ENCODE measurements around the gene PDZD2. TPM values are rescaled to one million over a fixed set of nuclear protein-coding genes. Genes with fewer than 3 reads are reported as not detected.
"Not testable (repeated sequence)": the region's sequence is repeated elsewhere in the genome, so short reads cannot be mapped to it uniquely, and the experiment has no call there.

Gene PDZD2
- total and polyA plus RNA-seq, 2 donors (not counting 3 experiments of a cell fraction or from before 2014, with no cell fraction given) = 0.66 to 6.9 TPM

GRCh38 chr5:31598640-31599611 is 40.0 kb upstream of the PDZD2 start:
- dilution Hi-C loops (cut with MboI; ENCODE audit: extremely low pct_ligation_motif_present, low sequenced_read_pairs) (no loop called here), intact Hi-C loops (cut with micrococcal nuclease) (no loop called here)
- no peaks in the 10 kb centered on the region for H3K9me3 ChIP-seq (replicated peaks; ENCODE audit: control insufficient read depth, insufficient read depth, low read length)
- H3K36me3 ChIP-seq (ENCODE audit: control insufficient read depth in 2 of 2, extremely low read depth in 1 of 2, insufficient read depth in 2 of 2, low read length in 2 of 2) = no peaks in the 10 kb centered on the region
- no peak for TF ChIP-seq JUN (IDR thresholded peaks at IDR 0.05; ENCODE audit: borderline replicate concordance, insufficient read depth, insufficient read length, low read depth)
- TF ChIP-seq MYC (IDR thresholded peaks at IDR 0.05; ENCODE audit: low read depth, low read length) = no peak
- no peak for TF ChIP-seq CTCF (IDR thresholded peaks at IDR 0.05; ENCODE audit: extremely low read depth in 1 of 2, insufficient read depth in 1 of 2, low read depth in 1 of 2, low read length in 2 of 2)
- no peak for TF ChIP-seq FOS (IDR thresholded peaks at IDR 0.05; ENCODE audit: borderline replicate concordance, insufficient read depth, low read length)
- TF ChIP-seq POLR2AphosphoS5 (IDR thresholded peaks at IDR 0.05; ENCODE audit: insufficient read depth, low read depth, low read length) = no peak
- no peak for TF ChIP-seq MAX (IDR thresholded peaks at IDR 0.05; ENCODE audit: insufficient read depth, insufficient read length)
- TF ChIP-seq POLR2A (IDR thresholded peaks at IDR 0.05; ENCODE audit: low read depth, low read length) = no peak
- no peak for TF ChIP-seq EZH2 (IDR thresholded peaks at IDR 0.05; ENCODE audit: borderline replicate concordance, low read depth, low read length, severe bottlenecking)
- TF ChIP-seq GATA2 (IDR thresholded peaks at IDR 0.05; ENCODE audit: insufficient read depth, insufficient read length, low read depth, low read length) = no peak
- no peak overlapping the region for H3K9ac ChIP-seq (replicated peaks; ENCODE audit: extremely low read depth, insufficient read depth, low read length)
- H4K20me1 ChIP-seq (replicated peaks; ENCODE audit: control insufficient read depth, extremely low read depth, insufficient read depth, low read length) = no peaks in the 10 kb centered on the region
- no peak overlapping the region for H2AFZ ChIP-seq (ENCODE audit: low read depth, low read length)
- no peak for DNase-seq (ENCODE audit: low read depth, low spot score)
- FAIRE-seq = no peak
- H3K79me2 ChIP-seq (ENCODE audit: control insufficient read depth, insufficient read depth, low read length) = no peaks in the 10 kb centered on the region
- no peak overlapping the region for H3K4me2 ChIP-seq (ENCODE audit: insufficient read depth, low read length)
- BruUV-seq (replicated peaks) = no TSS peak
- ChIA-PET CTCF (interaction anchor here (0.7 to 1.4 kb wide), 4 partner anchors 9 to 478 kb away, joined by 3 to 5 read pairs (median 3); no protein-coding TSS in a partner anchor), POLR2A (interaction anchor here (0.6 to 0.7 kb wide), 2 partner anchors 200 to 281 kb away, joined by 3 to 4 read pairs; no protein-coding TSS in a partner anchor)
- no peaks in the 10 kb centered on the region for H3K27me3 ChIP-seq (ENCODE audit: control insufficient read depth in 2 of 2, insufficient read depth in 2 of 2, low read length in 2 of 2)
- no peak overlapping the region for H3K4me3 ChIP-seq (replicated peaks in 1 of 3; ENCODE audit: insufficient read depth in 1 of 3, low read depth in 1 of 3, low read length in 3 of 3)
- no peak overlapping the region for H3K27ac ChIP-seq (ENCODE audit: insufficient read depth, low read depth, low read length)
- H3K4me1 ChIP-seq (ENCODE audit: control insufficient read depth, extremely low read depth, insufficient read depth, low read length) = no peaks in the 10 kb centered on the region
- H3K9me1 ChIP-seq (replicated peaks; ENCODE audit: control insufficient read depth, extremely low read depth, insufficient read depth, low read length) = no peaks in the 10 kb centered on the region

GRCh38 chr5:31602305-31602704 is 36.6 kb upstream of the PDZD2 start:
- H3K4me3 ChIP-seq (replicated peaks in 1 of 3; ENCODE audit: insufficient read depth in 1 of 3, low read depth in 1 of 3, low read length in 3 of 3); H3K79me2 ChIP-seq (ENCODE audit: control insufficient read depth, insufficient read depth, low read length); DNase-seq (ENCODE audit: low read depth, low spot score); CTCF ChIA-PET; intact Hi-C loops (cut with micrococcal nuclease); H3K9ac ChIP-seq (replicated peaks; ENCODE audit: extremely low read depth, insufficient read depth, low read length); FAIRE-seq; H3K9me1 ChIP-seq (replicated peaks; ENCODE audit: control insufficient read depth, extremely low read depth, insufficient read depth, low read length); H4K20me1 ChIP-seq (replicated peaks; ENCODE audit: control insufficient read depth, extremely low read depth, insufficient read depth, low read length); H3K27me3 ChIP-seq (ENCODE audit: control insufficient read depth in 2 of 2, insufficient read depth in 2 of 2, low read length in 2 of 2); H3K4me2 ChIP-seq (ENCODE audit: insufficient read depth, low read length); H3K27ac ChIP-seq (ENCODE audit: insufficient read depth, low read depth, low read length); H3K4me1 ChIP-seq (ENCODE audit: control insufficient read depth, extremely low read depth, insufficient read depth, low read length); H2AFZ ChIP-seq (ENCODE audit: low read depth, low read length); POLR2A ChIA-PET; H3K36me3 ChIP-seq (ENCODE audit: control insufficient read depth in 2 of 2, extremely low read depth in 1 of 2, insufficient read depth in 2 of 2, low read length in 2 of 2); dilution Hi-C loops (cut with MboI; ENCODE audit: extremely low pct_ligation_motif_present, low sequenced_read_pairs); H3K9me3 ChIP-seq (replicated peaks; ENCODE audit: control insufficient read depth, insufficient read depth, low read length); BruUV-seq (replicated peaks): not testable (repeated sequence)

Measured in endothelial cell of umbilical vein (primary cell).